Body of pancreas (tissue), 4 donors: Measurements from ENCODE around the gene CTNNA2.

Experiments used
- CTCF ChIP-seq, 7 experiments: fragments of 450-650 bp in 4 of 7; fragments of 200-600 bp in 3 of 7; sonication (generic) in 3 of 7; IDR thresholded peaks; one replicate each; pipeline ENCODE4 v1.5.1; 2016 to 2019; ENCODE audit warnings: antibody characterized with exemption in 7 of 7
- POLR2A ChIP-seq, 3 donors: fragments of 450-650 bp; IDR thresholded peaks; one replicate each; pipeline ENCODE4 v1.6.1; 2016; ENCODE audit warnings: antibody characterized with exemption in 3 of 3, mild to moderate bottlenecking in 2 of 3

- TF ChIP-seq CTCF (IDR thresholded peaks at IDR 0.05): no peak
- no peak for TF ChIP-seq POLR2A (IDR thresholded peaks at IDR 0.05)
These were observed 66.1 kb downstream of the CTNNA2 start for GRCh38 chr2:79578952-79579351.
